Measurements from ENCODE around the gene TMEM184C.

Gene TMEM184C

GRCh38 chr4:147651563-147651962 is 34.4 kb downstream of the TMEM184C start:
- DNase-seq (ENCODE audit: low read depth in 2 of 3, low spot score in 2 of 3) = no peak

DNA sequence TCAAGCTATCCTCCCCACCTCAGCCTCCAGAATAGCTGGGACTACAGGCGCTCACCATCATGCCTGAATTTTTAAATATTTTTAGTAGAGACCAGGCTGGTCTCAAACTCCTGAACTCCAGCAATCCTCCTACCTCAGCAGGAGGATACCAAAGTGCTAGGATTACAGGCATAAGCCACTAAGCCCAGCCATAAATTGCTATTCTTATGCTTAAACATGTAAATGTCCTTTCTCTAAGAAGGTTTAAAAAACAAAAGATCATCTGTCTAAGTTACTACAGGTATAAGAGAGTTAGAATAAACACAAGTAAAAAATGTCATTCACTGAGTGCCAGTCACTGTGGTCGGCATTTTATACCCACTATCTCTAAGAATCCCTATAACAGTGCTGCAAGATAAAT is 38.4 kb downstream of the TMEM184C start:
- no peak for DNase-seq (ENCODE audit: low read depth in 2 of 3, low spot score in 2 of 3)

GRCh38 chr4:147658501-147658900 is 41.3 kb downstream of the TMEM184C start:
- DNase-seq (ENCODE audit: low read depth in 2 of 3, low spot score in 2 of 3) = no peak

- no peak for DNase-seq (ENCODE audit: low read depth in 2 of 3, low spot score in 2 of 3)
Observed at GRCh38 chr4:147674073-147674472, 56.9 kb downstream of the TMEM184C start.

DNA sequence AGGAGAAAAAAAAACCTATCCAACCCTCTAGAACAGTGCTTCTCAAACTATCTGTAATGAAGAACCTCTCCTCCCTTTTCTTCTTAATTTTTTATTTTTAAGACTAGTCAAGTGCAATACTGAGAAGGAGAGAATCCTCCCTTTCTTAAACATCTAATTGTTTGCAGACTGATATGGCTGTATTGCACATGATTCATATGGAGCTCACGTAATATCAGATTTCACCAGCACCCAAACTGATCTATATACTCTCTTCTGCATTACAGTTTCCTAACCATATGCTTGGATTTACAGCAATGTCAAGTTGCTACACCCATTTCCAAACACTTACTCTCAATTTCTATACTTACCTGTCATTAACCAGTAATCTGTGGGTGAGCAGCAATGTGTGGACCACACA is 57.3 kb downstream of the TMEM184C start:
- DNase-seq (ENCODE audit: low read depth in 2 of 3, low spot score in 2 of 3) = no peak

- DNase-seq (ENCODE audit: low read depth in 2 of 3, low spot score in 2 of 3) = no peak
Observed at GRCh38 chr4:147678106-147678505, 60.9 kb downstream of the TMEM184C start.

GRCh38 chr4:147678796-147679549 is 61.8 kb downstream of the TMEM184C start:
- DNase-seq (ENCODE audit: low read depth in 2 of 3, low spot score in 2 of 3) = no peak

GRCh38 chr4:147682755-147683154 is 65.6 kb downstream of the TMEM184C start:
- no peak for DNase-seq (ENCODE audit: low read depth in 2 of 3, low spot score in 2 of 3)

- no peak for DNase-seq (ENCODE audit: low read depth in 2 of 3, low spot score in 2 of 3)
Observed at GRCh38 chr4:147683188-147683591, 66.0 kb downstream of the TMEM184C start.

DNA sequence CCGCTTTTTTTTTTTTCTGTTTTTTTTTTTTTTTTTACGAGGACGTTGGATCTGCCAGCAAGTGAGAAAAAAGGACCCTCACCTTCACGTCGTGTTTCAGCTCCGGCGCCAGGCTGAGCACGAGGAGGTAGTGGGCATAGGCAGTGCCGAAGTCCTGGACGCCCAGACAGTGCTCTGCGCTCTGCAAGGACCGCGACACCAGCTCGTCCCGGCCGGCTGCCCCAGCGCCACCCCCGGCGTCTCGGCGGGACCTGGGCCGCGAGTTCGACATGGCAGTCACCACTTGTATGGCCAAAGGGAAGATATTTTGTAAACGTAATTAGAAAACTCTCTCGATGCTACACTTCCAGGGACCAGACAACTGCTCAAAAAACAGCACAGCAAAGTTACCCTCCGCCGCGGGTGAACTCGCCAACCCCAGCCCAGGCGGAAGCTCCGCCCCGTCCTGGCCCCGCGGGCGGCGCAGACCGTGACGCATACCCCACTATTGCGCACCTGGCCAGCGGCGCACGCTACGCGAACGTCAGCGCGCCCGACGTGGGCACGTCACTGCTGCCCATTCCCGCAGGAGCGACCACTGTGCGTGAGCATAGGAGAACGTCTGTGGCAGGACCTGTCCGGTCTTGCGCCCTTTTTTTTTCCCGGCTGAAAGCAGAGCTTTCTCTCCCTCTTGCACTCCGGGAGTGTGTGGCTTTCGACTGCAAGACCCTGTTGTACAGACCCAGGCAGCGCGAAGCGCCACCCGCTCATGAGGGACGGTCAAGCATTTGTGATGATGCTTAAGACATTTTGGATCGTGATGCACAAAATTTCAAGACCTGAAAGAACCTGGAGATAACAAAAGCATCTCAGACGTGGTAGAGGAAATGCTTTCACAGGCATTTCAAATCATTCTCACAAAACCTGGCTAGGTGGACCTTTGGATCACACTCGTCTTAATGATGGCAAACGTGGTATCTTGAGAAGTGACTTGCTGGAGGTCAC is 66.8 kb downstream of the TMEM184C start, which contains the start of gene PRMT9:
Gene PRMT9, minus strand, starts transcription at position 447 of the 984 bp plus-strand sequence. Its CDS starts 176 bp downstream, at position 271.
- DNase-seq (ENCODE audit: low read depth in 2 of 3, low spot score in 2 of 3) = peak; percentile 69 to 83 (median 78)

DNA sequence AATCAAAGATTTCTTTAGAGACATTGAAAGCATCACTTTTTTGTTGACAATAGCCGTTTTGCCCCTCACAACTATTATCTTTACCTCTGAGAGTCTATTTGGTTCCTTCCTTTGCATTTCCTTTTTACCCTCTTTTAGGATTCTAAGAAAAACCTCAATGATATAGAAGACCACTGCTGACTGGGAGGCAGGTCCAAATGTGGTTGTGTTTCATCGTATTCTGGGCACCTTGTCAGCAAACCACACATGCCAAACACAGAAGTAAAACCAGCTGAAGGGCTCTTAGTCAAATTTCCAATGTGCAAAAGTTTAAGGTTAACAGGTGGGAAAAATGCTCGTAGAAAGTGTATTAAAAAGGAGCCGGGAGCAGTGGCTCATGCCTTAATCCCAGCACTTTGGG is 71.9 kb downstream of the TMEM184C start:
- DNase-seq (ENCODE audit: low read depth in 2 of 3, low spot score in 2 of 3) = no peak

DNA sequence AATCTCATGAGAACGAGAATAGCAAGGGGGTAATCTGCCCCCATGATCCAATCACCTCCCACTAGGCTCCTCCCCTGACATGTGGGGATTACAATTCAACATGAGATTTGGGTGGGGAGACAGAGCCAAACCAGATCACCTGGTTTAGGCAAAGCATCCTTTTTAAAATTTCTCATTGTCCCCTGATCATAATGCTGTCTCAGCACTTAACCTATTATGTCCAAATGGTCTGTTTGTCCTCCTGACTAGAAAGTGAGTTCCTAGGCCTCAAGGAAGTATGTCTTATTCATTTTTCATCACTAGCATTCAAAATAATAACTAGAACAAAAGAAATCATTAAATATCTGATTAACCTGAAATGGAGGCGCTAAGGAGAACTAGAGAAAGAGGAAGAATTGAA is 74.6 kb downstream of the TMEM184C start:
- no peak for DNase-seq (ENCODE audit: low read depth in 2 of 3, low spot score in 2 of 3)

- no peak for DNase-seq (ENCODE audit: low read depth in 2 of 3, low spot score in 2 of 3)
Observed at GRCh38 chr4:147693218-147693617, 76.0 kb downstream of the TMEM184C start.

DNA sequence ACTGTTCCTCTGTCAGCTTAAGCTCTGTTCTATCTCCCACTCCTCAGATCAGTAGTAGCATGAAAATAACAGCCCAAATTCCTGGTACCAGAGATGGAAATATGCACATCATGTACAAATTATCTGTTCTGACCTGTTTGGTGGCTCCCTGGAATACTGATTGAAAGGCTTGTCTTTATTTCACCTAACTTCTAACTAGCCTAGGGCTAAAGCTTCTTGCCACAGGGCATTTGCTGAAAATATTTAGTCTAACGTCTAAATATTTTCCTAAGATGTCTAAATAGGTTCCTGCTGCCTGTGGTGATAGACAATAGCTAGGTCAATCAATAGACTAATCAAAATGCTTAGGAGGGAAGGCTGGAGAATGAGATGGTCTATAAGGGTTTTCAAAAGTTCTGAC is 79.7 kb downstream of the TMEM184C start:
- DNase-seq (ENCODE audit: low read depth in 2 of 3, low spot score in 2 of 3) = no peak

DNA sequence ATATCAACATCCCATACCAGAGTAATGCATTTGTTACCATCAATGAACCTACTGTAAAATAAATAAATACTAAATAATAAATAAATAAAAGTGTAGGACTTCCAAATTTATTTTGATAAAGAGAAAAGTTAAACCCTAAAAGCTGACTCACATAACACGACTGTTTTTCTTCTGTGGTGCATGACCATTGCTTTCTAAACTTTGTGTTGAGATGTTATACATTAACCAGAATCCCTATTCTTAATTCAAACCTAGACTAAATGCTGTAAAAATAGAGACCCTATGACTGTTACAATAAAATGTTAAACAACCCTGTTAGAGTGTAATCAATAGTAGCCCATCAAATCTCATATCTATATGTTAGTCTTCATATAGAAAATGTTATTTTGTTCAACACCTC is 87.6 kb downstream of the TMEM184C start:
- no peak for DNase-seq (ENCODE audit: low read depth in 2 of 3, low spot score in 2 of 3)

- no peak for DNase-seq (ENCODE audit: low read depth in 2 of 3, low spot score in 2 of 3)
Observed at GRCh38 chr4:147707892-147708672, 90.9 kb downstream of the TMEM184C start.

- DNase-seq (ENCODE audit: low read depth in 2 of 3, low spot score in 2 of 3) = no peak
Observed at GRCh38 chr4:147709999-147710398, 92.8 kb downstream of the TMEM184C start.

DNA sequence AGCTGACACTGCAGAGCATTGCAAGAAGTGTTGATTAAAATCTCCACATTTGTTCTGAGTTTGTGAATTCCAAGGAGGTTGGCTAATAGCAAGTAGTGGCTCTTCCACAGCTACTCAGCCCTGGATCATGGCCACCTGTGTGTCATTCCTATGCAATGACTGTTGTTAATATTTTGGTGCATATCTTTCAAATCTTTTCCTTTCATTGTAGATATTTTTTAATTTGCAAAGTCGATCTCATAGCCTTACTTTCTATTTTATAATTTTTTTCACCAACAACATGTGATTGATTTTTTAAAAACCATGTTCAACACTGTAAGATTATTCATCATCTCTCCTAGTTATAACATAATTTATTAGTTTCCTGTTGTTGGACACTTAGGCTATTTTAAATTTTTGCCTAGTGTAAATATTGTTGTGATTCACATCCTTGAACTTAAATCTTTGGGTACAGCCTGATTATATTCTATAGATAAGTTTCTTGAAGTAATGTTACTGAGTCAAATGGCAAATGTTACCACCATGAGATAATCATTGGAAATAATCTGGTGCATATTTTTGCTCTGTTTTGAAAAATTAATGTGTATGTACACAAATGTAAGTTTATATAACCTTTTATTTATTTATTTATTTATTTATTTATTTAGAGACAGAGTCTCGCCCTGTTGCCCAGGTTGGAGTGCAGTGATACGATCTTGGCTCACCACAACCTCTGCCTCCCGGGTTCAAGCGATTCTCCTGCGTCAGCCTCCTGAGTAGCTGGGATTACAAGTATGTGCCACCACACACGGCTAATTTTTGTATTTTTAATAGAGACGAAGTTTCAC is 97.6 kb downstream of the TMEM184C start:
- no peak for DNase-seq (ENCODE audit: low read depth in 2 of 3, low spot score in 2 of 3)

DNA sequence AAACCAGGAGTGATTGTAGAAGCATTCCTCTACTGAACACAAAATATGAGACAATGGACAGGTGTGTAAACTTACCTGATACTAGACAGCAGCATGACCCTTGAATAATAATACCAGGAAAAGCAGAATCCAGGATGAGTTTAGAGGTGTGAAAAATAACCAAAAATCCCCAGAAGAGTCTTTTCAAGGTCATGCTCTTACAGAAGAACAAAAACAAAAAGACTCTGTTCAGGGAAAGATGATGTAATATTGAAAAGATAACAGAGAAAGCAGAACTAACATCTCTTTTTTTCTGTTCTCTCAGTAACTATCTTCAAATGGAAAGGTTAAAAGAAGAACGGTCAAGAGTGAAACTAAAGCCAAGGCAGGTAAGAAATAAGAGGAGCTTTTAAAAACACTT is 100.7 kb downstream of the TMEM184C start:
- DNase-seq (ENCODE audit: low read depth in 2 of 3, low spot score in 2 of 3) = no peak
